IMR-90 (cell line): ENCODE results near the gene CLIC3. TPM values are rescaled to one million over a fixed set of nuclear protein-coding genes. Genes with fewer than 3 reads are reported as not detected.

Experiments
- ATAC-seq: fragments of 200-7000 bp; cut with Tn5 transposase; 2 replicates; pipeline ENCODE4 v1.9.1; 2020; ENCODE audit warnings: low read depth, mild to moderate bottlenecking, moderate library complexity
- BruUV-seq: library from RNA; stranded (reverse); fragments of 400-500 nt; replicated peaks from 2 replicates; lab custom pipeline; 2021; lab: Mats Ljungman, UMichigan
- CTCF ChIA-PET: fragments of 300-600 bp; formaldehyde crosslinking; extraction: SDS; loops from one replicate; lab custom pipeline; 2021; ENCODE audit warnings: antibody characterized with exemption; lab: Yijun Ruan, JAX
- POLR2A ChIA-PET: fragments of 300-600 bp; sonication (Branson Sonifier 250); formaldehyde crosslinking; loops from one replicate; lab custom pipeline; 2022; ENCODE audit warnings: antibody characterized with exemption; ENCODE audit not compliant: unreplicated experiment; lab: Charles Lee
- DNase-seq: peaks from one replicate; pipeline ENCODE4 v3.0.0; 2013
- H2AFZ ChIP-seq: replicated peaks from 2 replicates; pipeline ENCODE3; 2013; ENCODE audit warnings: low read length, mild to moderate bottlenecking; ENCODE audit not compliant: poor library complexity
- H2AK5ac ChIP-seq: 2 replicates; pipeline ENCODE4 v1.6.1; 2013; ENCODE audit warnings: low read depth, low read length, inconsistent platforms
- H2AK9ac ChIP-seq: replicated peaks from 2 replicates; pipeline ENCODE3; 2013; ENCODE audit warnings: mild to moderate bottlenecking, low read depth, low read length, moderate library complexity; ENCODE audit not compliant: poor library complexity
- H2BK120ac ChIP-seq: 2 replicates; pipeline ENCODE4 v1.6.1; 2013; ENCODE audit warnings: low read depth, low read length, inconsistent platforms
- H2BK15ac ChIP-seq: 3 replicates; pipeline ENCODE4 v1.6.1; 2013; ENCODE audit warnings: low read depth, low read length, inconsistent platforms
- H2BK20ac ChIP-seq: 2 replicates; pipeline ENCODE4 v1.6.1; 2013; ENCODE audit warnings: low read depth, mild to moderate bottlenecking, inconsistent platforms, low read length, moderate library complexity
- H2BK5ac ChIP-seq: 2 replicates; pipeline ENCODE4 v1.6.1; 2013; ENCODE audit warnings: mild to moderate bottlenecking, low read depth, low read length, inconsistent platforms; ENCODE audit not compliant: poor library complexity, severe bottlenecking
- H3K14ac ChIP-seq: replicated peaks from 2 replicates; pipeline ENCODE4 v1.6.1; 2013; ENCODE audit warnings: low read depth, low read length, inconsistent platforms
- H3K18ac ChIP-seq: 2 replicates; pipeline ENCODE4 v1.6.1; 2013; ENCODE audit warnings: low read depth, low read length, control low read depth
- H3K23ac ChIP-seq: 2 replicates; pipeline ENCODE4 v1.6.1; 2013; ENCODE audit warnings: low read depth, low read length, inconsistent platforms
- H3K27ac ChIP-seq: 2 replicates; pipeline ENCODE4 v1.5.1; 2013; ENCODE audit warnings: mild to moderate bottlenecking, control low read depth, low read length; ENCODE audit not compliant: insufficient read depth
- H3K27me3 ChIP-seq: 2 replicates; pipeline ENCODE4 v1.6.1; 2013; ENCODE audit warnings: low read length; ENCODE audit not compliant: control insufficient read depth, insufficient read depth
- H3K36me3 ChIP-seq: 2 replicates; pipeline ENCODE4 v1.6.1; 2013; ENCODE audit warnings: low read length, mixed read lengths; ENCODE audit not compliant: control insufficient read depth, insufficient read depth
- H3K4ac ChIP-seq: 2 replicates; pipeline ENCODE4 v1.6.1; 2013; ENCODE audit warnings: low read depth, low read length, inconsistent platforms
- H3K4me1 ChIP-seq: 2 replicates; pipeline ENCODE4 v1.6.1; 2013; ENCODE audit warnings: low read length, mixed read lengths; ENCODE audit not compliant: control insufficient read depth, insufficient read depth
- H3K4me2 ChIP-seq: 2 replicates; pipeline ENCODE4 v1.6.1; 2013; ENCODE audit warnings: low read depth, mild to moderate bottlenecking, control low read depth, low read length, moderate library complexity
- H3K4me3 ChIP-seq: 2 replicates; pipeline ENCODE4 v1.5.1; 2013; ENCODE audit warnings: low read depth, mild to moderate bottlenecking, control low read depth, low read length, moderate library complexity; ENCODE audit not compliant: insufficient read depth
- H3K56ac ChIP-seq: 2 replicates; pipeline ENCODE4 v1.6.1; 2013; ENCODE audit warnings: low read length, inconsistent platforms; ENCODE audit not compliant: insufficient read depth; ENCODE audit errors: extremely low read depth
- H3K79me1 ChIP-seq, 2 experiments: 2 replicates each; pipeline ENCODE4 v1.6.1; 2013; ENCODE audit warnings: low read length in 2 of 2, inconsistent platforms in 1 of 2, low read depth in 1 of 2
- H3K9ac ChIP-seq: 2 replicates; pipeline ENCODE4 v1.6.1; 2013; ENCODE audit warnings: low read depth, low read length, control low read depth
- H3K9me1 ChIP-seq: 2 replicates; pipeline ENCODE4 v1.6.1; 2013; ENCODE audit warnings: low read length, inconsistent platforms; ENCODE audit not compliant: insufficient read depth
- H3K9me3 ChIP-seq: 2 replicates; pipeline ENCODE4 v1.6.1; 2013; ENCODE audit warnings: low read length; ENCODE audit not compliant: control insufficient read depth, insufficient read depth
- H4K20me1 ChIP-seq: 2 replicates; pipeline ENCODE4 v1.6.1; 2013; ENCODE audit warnings: low read length, inconsistent platforms; ENCODE audit not compliant: insufficient read depth
- H4K5ac ChIP-seq: 2 replicates; pipeline ENCODE4 v1.6.1; 2013; ENCODE audit warnings: mild to moderate bottlenecking, low read depth, low read length, control low read depth
- H4K8ac ChIP-seq, 2 experiments: 2 replicates each; pipeline ENCODE4 v1.6.1; 2013; ENCODE audit warnings: low read depth in 2 of 2, low read length in 2 of 2, control low read depth in 1 of 2, inconsistent platforms in 1 of 2
- H4K91ac ChIP-seq: 2 replicates; pipeline ENCODE4 v1.6.1; 2013; ENCODE audit warnings: low read depth, low read length, inconsistent platforms; ENCODE audit not compliant: insufficient read depth
- BHLHE40 ChIP-seq: fragments of 150-350 bp; IDR thresholded peaks from 2 replicates; pipeline ENCODE4 v1.6.1; 2016; ENCODE audit warnings: mild to moderate bottlenecking, low read depth, low read length
- CEBPB ChIP-seq: IDR thresholded peaks from 2 replicates; pipeline ENCODE4 v1.6.1; 2012; ENCODE audit warnings: low read depth, low read length, improper control_type of control experiment
- CHD1 ChIP-seq: IDR thresholded peaks from 2 replicates; pipeline ENCODE4 v1.6.1; 2012; ENCODE audit warnings: low read depth, low read length, improper control_type of control experiment
- FOS ChIP-seq: fragments of 150-350 bp; IDR thresholded peaks from 2 replicates; pipeline ENCODE4 v1.6.1; 2016; ENCODE audit warnings: low read depth, low read length
- MAFK ChIP-seq: IDR thresholded peaks from 2 replicates; pipeline ENCODE4 v1.6.1; 2012; ENCODE audit warnings: low read depth, low read length, improper control_type of control experiment
- MAZ ChIP-seq: IDR thresholded peaks from 2 replicates; pipeline ENCODE4 v1.6.1; 2012; ENCODE audit warnings: low read depth, mild to moderate bottlenecking, low read length, improper control_type of control experiment, moderate library complexity, borderline replicate concordance
- MXI1 ChIP-seq: IDR thresholded peaks from 2 replicates; pipeline ENCODE4 v1.6.1; 2012; ENCODE audit warnings: low read depth, mild to moderate bottlenecking, low read length, moderate library complexity, borderline replicate concordance
- NFE2L2 ChIP-seq: fragments of 150-350 bp; IDR thresholded peaks from 2 replicates; pipeline ENCODE4 v1.6.1; 2016; ENCODE audit warnings: low read depth, mild to moderate bottlenecking, low read length
- POLR2A ChIP-seq: IDR thresholded peaks from 2 replicates; pipeline ENCODE4 v1.6.1; 2012; ENCODE audit warnings: mild to moderate bottlenecking, low read depth, low read length
- RAD21 ChIP-seq: IDR thresholded peaks from 2 replicates; pipeline ENCODE4 v1.6.1; 2012; ENCODE audit warnings: low read length, improper control_type of control experiment
- RCOR1 ChIP-seq: IDR thresholded peaks from 2 replicates; pipeline ENCODE4 v1.6.1; 2012; ENCODE audit warnings: mild to moderate bottlenecking, low read length, improper control_type of control experiment; ENCODE audit not compliant: insufficient replicate concordance
- RFX5 ChIP-seq: IDR thresholded peaks from 2 replicates; pipeline ENCODE4 v1.8.0; 2012; ENCODE audit warnings: low read depth, mild to moderate bottlenecking, low read length, moderate library complexity
- SMC3 ChIP-seq: fragments of 150-350 bp; IDR thresholded peaks from 2 replicates; pipeline ENCODE4 v1.6.1; 2016; ENCODE audit warnings: low read depth, mild to moderate bottlenecking, antibody characterized with exemption, low read length, moderate library complexity
- WGBS, 2 experiments: methylation state at CpG; one replicate each; pipeline versions ENCODE4 v1.1.5 to v1.1.7; 2013; ENCODE audit warnings: missing lambda C conversion rate in 2 of 2; ENCODE audit not compliant: insufficient read length in 1 of 2; ENCODE audit errors: extremely low coverage in 2 of 2; 5-methylcytosine and 5-hydroxymethylcytosine counted together
- dilution Hi-C: fragments of 300-500 bp; cut with HindIII; formaldehyde crosslinking; loops from one replicate; pipeline ENCODE4 v1.14.3; 2018; ENCODE audit warnings: low sequenced_read_pairs; ENCODE audit not compliant: unreplicated experiment
- in situ Hi-C: fragments of 300-500 bp; cut with MboI; formaldehyde crosslinking; loops from 3 replicates; pipeline ENCODE4 v1.14.3; 2019; ENCODE audit warnings: low sequenced_read_pairs, inconsistent platforms, mixed read lengths
- intact Hi-C: fragments of 100-400 bp; cut with micrococcal nuclease; formaldehyde crosslinking; loops from 2 replicates; pipeline ENCODE4 v1.10.0; 2022
- polyA plus RNA-seq, 3 experiments: library from polyadenylated mRNA; depleted of rRNA; stranded (reverse); fragments of >200 nt; gene quantifications; 2 replicates each; pipeline ENCODE4 v1.2.3, GENCODE V29; 2012; ENCODE audit warnings: low replicate concordance in 1 of 3
- total RNA-seq: library from RNA; depleted of rRNA; stranded (reverse); fragments of >200 nt; gene quantifications from 2 replicates; pipeline ENCODE4 v1.2.3, GENCODE V29; 2012
- TF ChIP-seq, protein P1 (sequence below): fragments of 150-350 bp; IDR thresholded peaks from 2 replicates; pipeline ENCODE4 v1.6.1; 2017; ENCODE audit warnings: mild to moderate bottlenecking, antibody characterized with exemption, low read length, low read depth
- TF ChIP-seq, protein P2 (sequence below): conservative IDR thresholded peaks from 2 replicates; pipeline ENCODE4 v1.5.1; 2012; ENCODE audit warnings: mild to moderate bottlenecking, low read depth, low read length, improper control_type of control experiment
- TF ChIP-seq, protein P3 (sequence below): fragments of 150-350 bp; IDR thresholded peaks from 2 replicates; pipeline ENCODE4 v1.6.1; 2016; ENCODE audit warnings: low read depth, mild to moderate bottlenecking, low read length, moderate library complexity, borderline replicate concordance

Gene CLIC3
- total and polyA plus RNA-seq, 2 of the 4 experiments (the other 2 are of a cell fraction) = 0.18 to 1.7 TPM

DNA sequence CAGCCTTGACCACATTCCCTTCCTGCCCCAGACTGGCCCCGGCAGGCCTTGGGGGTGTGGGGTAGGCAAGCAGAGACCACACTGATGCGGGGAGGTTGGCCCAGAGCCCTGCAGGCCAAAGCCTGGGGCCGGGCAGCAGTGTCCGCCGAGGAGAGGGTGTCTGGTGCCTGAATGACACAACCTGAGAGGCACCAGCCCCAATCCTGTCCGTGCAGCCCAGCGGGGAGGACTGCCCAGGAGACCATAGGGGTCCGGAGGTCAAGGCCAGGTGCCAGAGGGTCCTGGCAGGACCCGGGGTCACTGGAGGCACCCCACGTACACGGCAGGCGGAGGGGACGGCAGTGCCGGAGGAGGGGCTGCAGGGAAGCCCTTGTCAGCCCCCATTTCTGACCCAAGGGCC lies 24.6 kb downstream of the CLIC3 start:
- DNase-seq = no peak
- no peak overlapping the region for H3K9ac ChIP-seq
- H3K36me3 ChIP-seq = no peaks in the 10 kb centered on the region
- no peaks in the 10 kb centered on the region for H3K79me1 ChIP-seq
- H3K9me3 ChIP-seq = no peaks in the 10 kb centered on the region
- no peak overlapping the region for H4K5ac ChIP-seq
- no peak overlapping the region for H2BK15ac ChIP-seq
- no peaks in the 10 kb centered on the region for H3K4me1 ChIP-seq
- TF ChIP-seq SMC3 (no peak), MAFK (no peak), MAZ (no peak), RAD21 (no peak), POLR2A (no peak), MXI1 (no peak), RFX5 (no peak), NFE2L2 (no peak), CEBPB (no peak), FOS (no peak), RCOR1 (no peak), CHD1 (no peak), BHLHE40 (no peak)
- TF ChIP-seq, protein P1, sequence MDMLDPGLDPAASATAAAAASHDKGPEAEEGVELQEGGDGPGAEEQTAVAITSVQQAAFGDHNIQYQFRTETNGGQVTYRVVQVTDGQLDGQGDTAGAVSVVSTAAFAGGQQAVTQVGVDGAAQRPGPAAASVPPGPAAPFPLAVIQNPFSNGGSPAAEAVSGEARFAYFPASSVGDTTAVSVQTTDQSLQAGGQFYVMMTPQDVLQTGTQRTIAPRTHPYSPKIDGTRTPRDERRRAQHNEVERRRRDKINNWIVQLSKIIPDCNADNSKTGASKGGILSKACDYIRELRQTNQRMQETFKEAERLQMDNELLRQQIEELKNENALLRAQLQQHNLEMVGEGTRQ = no peak
- TF ChIP-seq, protein P2, sequence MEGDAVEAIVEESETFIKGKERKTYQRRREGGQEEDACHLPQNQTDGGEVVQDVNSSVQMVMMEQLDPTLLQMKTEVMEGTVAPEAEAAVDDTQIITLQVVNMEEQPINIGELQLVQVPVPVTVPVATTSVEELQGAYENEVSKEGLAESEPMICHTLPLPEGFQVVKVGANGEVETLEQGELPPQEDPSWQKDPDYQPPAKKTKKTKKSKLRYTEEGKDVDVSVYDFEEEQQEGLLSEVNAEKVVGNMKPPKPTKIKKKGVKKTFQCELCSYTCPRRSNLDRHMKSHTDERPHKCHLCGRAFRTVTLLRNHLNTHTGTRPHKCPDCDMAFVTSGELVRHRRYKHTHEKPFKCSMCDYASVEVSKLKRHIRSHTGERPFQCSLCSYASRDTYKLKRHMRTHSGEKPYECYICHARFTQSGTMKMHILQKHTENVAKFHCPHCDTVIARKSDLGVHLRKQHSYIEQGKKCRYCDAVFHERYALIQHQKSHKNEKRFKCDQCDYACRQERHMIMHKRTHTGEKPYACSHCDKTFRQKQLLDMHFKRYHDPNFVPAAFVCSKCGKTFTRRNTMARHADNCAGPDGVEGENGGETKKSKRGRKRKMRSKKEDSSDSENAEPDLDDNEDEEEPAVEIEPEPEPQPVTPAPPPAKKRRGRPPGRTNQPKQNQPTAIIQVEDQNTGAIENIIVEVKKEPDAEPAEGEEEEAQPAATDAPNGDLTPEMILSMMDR = no peak
- TF ChIP-seq, protein P3, sequence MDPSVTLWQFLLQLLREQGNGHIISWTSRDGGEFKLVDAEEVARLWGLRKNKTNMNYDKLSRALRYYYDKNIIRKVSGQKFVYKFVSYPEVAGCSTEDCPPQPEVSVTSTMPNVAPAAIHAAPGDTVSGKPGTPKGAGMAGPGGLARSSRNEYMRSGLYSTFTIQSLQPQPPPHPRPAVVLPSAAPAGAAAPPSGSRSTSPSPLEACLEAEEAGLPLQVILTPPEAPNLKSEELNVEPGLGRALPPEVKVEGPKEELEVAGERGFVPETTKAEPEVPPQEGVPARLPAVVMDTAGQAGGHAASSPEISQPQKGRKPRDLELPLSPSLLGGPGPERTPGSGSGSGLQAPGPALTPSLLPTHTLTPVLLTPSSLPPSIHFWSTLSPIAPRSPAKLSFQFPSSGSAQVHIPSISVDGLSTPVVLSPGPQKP = no peak
- 60% methylated on average over 9 of the region's 14 CpGs; no CpG with 5 or more reads in 1 of the 2 experiments for WGBS, 2 experiments
- no peak overlapping the region for H3K4ac ChIP-seq
- H4K8ac ChIP-seq = no peak overlapping the region
- no peak overlapping the region for H4K91ac ChIP-seq
- no peak overlapping the region for H3K4me2 ChIP-seq
- H4K20me1 ChIP-seq = no peaks in the 10 kb centered on the region
- no peak overlapping the region for H2BK120ac ChIP-seq
- no peak overlapping the region for H3K56ac ChIP-seq
- no peak for ATAC-seq
- dilution Hi-C loops = no loop called here
- intact Hi-C loops = no loop called here
- H2AK9ac ChIP-seq = no peak overlapping the region
- BruUV-seq = no TSS peak
- POLR2A ChIA-PET = no interaction called here
- no peak overlapping the region for H2BK20ac ChIP-seq
- no peak overlapping the region for H2BK5ac ChIP-seq
- H2AFZ ChIP-seq = no peak overlapping the region
- no peaks in the 10 kb centered on the region for H3K9me1 ChIP-seq
- no peak overlapping the region for H3K4me3 ChIP-seq
- H3K27me3 ChIP-seq = peaks cover 14% of the 10 kb centered on the region; the same call in 1 of the 2 replicates
- no peak overlapping the region for H3K27ac ChIP-seq
- H3K18ac ChIP-seq = no peak overlapping the region
- no peak overlapping the region for H3K23ac ChIP-seq
- in situ Hi-C loops = no loop called here
- H3K14ac ChIP-seq = no peak overlapping the region
- CTCF ChIA-PET = no interaction called here
- no peak overlapping the region for H2AK5ac ChIP-seq
